Fibroblast of the conjunctiva (primary cell): ENCODE data around the gene HOXB1.
A peak's percentile ranks its signal among the peaks of the same experiment; 100 is the strongest.
"Not testable (repeated sequence)": the region's sequence is repeated elsewhere in the genome, so short reads cannot be mapped to it uniquely, and the experiment has no call there.

Source experiments
- DNase-seq: peaks from one replicate; pipeline ENCODE4 v3.0.0-alpha.2; 2010; ENCODE audit warnings: low read depth

HOXB1 gene

DNA sequence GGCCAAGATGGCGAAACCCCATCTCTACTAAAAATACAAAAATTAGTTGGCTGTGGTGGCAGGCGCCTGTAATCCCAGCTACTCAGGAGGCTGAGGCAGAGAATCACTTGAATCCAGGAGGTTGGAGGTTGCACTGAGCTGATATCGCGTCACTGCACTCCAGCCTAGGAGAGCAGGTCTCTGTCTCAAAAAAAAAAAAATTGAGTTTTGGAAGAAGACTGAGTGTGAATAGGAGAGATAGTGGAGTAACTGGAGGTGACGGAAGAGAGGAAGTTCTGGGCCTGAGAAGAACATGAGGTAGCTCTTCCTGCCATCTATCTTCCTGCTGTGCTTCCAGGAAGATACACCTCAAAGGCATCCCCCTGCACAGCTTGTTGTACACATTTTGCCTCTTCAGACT is 11.4 kb downstream of the HOXB1 start:
- DNase-seq: no peak

DNA sequence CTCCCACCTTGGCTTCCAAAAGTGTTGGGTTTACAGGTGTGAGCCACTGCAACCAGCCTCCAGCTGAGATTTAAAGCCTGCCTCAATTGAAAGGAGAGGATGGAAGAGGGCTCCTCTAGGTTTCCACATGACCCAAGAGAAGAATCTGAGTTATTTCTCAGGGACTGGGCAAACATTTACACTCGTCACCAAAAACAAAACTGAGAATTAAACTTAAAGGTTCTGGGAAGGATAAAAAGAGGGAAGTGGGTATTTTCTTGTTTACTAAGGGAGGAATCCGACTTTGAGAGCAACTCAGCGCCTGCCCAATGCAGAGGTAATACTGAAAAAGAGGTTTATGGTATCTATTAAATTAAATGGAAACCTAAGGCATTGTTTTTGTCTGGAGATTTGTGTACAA is 13.3 kb downstream of the HOXB1 start:
- no peak for DNase-seq

DNA sequence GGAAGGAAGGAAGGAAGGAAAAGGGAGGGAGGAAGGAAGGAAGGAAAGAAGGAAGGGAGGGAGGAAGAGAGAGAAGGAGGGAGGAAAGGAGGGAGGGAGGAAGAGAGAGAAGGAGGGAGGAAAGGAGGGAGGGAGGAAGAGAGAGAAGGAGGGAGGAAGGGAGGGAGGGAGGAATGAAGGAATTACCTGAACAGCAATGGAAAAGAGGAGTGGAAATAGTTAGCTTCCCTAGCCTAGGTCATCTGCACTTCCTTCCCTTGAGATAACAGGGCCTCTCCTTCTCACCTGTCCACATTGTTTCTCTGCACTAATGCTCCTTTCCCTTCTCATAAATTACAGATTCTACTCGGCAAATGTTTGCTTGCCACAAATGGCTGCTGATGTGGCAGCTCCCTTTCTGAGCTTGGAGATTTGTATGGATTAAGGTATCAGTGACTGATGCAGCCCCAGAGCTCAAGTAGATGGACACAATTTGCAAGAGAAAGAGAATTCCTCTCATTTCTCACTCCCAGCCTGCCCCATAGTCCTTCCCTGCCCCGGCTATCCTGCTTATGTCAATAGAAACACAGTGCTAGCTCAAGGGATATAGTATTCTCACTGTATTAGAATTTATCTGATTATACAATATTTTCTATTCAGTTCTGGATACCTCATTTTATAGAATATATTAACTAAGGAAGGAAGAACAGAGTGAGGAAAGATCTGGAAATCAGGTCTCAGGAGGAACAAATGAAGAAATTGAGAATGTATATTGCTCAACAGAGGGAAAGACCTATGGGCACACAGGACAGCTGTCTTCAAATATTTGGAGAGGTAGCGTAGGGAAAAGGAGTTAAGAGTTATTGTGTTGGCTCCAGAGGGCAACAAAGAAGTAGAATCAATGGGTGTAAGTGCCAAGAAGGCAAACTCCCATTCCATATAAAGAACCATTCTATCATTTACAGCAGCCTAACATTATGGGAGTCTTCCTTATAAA is 14.6 kb downstream of the HOXB1 start:
- no peak for DNase-seq

DNA sequence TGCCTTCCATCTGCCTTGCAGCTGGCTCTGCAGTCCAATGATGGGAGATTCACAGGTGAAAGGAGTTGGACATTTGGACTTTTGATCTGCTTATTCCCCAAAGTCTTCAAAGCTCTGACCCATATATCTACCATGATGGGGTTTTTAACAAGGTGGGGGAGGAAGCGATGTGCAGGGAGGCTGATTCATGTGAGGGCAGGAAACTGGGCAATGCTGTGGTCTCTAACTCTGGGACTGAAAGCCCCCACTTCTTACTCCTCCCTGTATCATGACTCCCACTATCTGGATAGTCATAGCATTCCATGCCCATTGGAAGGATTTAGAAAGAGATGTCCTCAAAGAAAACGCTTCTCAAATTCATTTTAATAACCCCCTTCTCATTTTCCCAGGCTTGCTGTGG is 16.3 kb downstream of the HOXB1 start:
- DNase-seq: no peak

DNA sequence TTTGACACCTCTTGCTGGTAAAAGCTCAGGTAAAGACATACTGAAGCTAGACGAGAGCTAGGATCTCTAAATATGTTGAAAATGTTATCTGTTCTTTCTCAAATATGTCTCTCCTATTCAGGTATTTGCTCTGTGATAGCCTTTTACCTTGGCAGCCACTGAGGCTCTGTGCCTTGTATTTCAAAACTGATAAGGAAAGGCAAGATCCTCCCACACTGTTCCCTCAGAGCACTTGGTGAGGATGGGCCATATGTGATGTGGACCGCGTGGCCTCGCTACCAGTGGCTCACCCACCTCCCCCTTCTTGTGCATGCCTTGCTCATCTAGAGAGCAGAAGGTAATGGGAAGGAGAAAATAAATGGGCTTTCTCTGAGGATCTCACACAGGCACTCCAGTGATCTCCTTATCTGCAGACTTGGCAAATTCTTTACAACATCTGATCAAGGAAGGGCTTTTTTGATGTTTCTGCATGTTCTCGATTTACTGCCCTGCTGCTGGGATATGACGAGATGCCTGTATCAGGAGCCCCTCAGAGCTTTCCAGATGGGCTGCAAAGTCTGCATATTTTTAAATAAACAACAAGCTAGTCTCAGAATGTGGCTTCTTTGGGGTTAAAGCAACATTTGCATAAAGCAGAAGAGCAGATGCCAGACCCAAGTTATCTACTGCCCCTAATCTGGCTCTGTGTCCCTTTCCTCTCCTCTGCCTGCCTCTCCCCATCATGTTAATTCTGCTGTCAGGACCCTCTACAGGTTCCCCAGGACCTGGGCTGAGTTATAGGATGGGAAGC is 16.9 kb downstream of the HOXB1 start:
- DNase-seq: no peak

DNA sequence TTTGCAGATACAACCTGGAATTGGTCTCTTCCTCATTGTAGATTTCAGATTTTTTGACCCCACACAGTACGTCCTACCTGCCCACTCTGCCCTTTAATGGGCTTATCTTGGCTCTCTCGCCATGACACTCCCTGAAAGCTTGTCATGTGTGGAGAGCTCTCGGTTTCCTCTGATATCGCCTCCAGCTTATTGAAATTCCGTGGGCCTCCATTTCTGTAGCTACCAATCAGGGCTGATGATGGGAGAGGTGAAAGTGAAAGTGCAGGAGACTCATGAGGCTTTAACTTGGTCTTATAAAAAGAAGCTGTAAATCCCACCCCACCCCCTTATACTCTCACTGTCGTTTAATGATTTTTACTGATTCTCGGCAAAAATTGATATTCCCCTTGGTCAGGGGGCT is 17.7 kb downstream of the HOXB1 start:
- no peak for DNase-seq

DNA sequence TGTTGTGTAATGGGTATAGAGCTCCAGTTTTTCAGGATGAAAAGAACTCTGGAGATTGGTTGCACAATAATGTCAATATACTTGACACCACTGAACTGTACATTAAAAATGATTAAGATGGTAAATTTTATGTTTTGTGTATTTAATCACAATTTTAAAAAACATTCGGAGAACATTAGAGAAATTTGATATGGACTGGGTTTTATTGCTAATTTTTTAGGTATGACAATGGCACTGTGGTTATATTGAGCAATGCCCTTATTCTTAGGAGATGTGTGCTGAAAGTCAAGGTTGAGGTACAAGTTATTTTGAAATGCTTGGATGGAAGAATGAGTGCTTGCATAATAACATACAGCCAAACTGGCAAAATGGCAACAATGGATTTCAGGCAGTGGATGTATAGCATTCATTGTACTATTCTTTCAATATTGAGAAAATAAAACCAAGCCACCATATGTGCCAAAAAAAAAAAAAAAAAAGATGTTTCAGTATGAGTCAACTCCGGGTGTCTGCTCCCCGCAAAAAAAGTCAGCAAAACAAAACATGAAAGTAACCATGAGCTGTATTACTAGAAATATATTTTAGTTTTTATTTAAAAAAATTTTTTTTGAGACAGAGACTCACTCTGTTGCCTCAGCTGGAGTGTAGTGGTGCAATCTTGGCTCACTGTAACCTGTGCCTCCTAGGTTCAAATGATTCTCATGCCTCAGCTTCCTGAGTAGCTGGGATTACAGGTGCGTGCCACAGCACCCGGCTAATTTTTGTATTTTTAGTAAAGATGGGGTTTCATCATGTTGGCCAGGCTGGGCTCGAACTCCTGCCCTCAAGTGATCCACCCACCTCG is 19.8 kb downstream of the HOXB1 start:
- peak; percentile 35 for DNase-seq

DNA sequence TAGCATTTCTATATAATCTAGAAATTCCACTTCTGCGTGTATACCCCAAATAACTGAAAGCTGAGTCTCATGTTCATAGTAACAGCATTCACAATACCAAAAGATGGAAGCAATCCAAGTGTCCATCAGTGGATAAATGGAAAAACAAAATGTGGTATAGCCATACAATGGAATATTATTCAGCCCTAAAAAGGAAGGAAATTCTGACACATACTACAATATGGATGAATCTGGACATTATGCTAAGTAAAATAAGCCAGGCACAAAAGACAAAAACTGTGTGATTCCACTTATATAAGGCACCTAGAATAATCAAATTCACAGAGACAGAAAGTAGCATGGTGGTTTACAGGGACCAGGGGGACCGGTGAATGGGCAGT is 20.4 kb downstream of the HOXB1 start:
- no peak for DNase-seq

DNA sequence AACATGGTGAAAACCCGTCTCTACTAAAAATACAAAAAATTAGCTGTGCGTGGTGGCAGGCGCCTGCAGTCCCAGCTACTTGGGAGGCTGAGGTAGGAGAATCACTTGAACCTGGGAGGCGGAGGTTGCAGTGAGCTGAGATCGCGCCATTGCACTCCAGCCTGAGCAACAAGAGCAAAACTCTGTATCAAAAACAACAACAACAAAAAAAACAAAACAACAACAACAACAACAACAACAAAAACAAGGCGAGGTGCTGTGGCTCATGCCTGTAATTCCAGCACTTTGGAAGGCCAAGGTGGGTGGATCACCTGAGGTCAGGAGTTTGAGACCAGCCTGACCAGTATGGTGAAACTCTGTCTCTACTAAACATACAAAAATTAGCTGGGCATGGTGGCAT is 21.1 kb downstream of the HOXB1 start:
- DNase-seq: not testable (repeated sequence)

DNA sequence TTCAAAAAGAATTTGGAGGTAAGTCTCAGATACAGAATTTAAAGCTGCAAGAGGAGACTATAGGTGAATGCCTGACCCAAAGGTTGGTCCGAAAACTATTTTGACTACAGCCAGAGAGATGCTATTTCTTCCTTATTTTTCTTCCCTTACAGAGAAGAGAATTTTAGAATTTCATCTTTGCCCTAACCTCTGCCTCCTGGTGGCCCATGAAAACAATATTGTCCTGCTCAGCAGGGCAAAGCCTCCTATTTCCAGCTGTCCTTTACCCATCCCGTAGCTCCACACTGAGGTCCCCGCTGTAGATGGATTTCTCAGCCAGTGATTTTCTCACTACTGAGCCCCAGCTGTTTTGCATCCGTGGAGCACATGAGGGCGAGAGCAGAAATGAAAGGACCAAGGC is 24.6 kb downstream of the HOXB1 start:
- no peak for DNase-seq

DNA sequence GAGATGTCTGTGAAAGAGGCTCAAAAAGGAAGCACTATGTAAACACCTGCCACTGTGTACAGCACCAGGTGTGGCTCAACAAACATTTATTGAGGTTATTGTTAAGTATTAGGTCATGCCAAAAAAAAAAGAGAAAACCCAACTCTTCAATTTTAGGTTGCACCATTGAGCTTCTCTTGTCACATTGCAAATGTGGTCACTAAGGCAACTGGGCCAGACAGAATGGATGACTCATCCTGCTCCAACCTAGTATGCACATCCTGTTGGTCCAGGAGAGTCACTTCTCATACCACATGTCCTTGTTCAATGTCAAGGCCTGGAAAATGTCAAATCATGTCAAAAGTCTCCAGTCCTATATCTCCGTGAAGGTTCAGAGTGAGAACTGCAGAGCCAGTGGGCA is 25.0 kb downstream of the HOXB1 start:
- DNase-seq: no peak

DNA sequence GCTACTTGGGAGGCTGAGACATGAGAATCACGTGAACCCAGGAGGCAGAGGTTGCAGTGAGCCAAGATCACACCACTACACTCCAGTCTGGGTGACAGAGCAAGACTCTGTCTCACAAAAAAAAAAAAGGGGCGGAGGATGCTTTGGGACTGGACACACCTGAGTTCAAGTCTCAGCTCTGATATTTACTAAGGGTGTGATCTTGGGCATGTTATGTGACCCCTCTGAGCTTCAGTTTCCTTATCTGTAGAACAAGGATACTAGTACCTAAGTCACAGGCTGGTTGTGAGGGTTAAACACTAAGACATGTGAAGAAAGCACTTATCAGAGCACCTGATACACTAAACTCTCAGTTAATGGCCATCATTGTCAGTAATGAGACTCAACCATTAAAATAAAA is 25.9 kb downstream of the HOXB1 start:
- DNase-seq: no peak

DNA sequence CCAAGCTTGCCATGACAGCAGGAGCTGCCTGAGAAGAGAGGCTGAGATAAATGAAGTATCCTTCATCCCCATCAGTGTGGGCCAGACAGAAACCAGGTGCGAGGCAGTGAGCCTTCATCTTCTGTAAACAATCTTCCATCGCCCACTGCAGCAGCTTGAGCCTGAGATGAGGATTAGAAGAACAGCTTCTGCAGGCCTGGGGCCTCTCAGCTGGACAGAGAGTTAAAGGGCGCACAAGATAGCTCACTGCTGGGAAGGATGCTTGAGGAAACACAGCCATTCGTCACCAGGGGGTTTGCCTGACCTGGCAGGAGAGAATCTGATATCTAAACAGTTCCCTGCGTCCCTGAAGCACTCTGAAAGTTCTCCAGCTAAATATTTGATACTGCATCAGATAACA is 27.1 kb downstream of the HOXB1 start:
- DNase-seq: no peak

DNA sequence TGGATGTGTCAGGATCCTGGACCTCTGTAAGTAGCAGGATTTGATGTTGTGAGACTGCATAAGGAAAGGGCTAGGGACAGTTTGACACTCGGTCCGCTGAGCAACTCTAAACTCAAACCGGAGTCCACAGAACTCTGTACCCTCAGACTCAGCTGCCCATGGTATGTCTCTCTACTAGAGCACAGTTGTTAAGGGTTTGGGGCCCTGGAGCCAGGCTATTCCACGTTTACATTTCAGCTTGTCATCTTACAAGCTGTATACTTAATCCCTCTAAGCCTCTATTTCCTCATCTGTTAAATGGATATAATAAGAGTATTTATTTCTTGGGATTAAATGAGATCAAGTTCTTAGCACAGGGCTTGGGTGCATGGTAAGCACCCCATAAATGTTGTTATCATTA is 27.9 kb downstream of the HOXB1 start:
- no peak for DNase-seq

DNA sequence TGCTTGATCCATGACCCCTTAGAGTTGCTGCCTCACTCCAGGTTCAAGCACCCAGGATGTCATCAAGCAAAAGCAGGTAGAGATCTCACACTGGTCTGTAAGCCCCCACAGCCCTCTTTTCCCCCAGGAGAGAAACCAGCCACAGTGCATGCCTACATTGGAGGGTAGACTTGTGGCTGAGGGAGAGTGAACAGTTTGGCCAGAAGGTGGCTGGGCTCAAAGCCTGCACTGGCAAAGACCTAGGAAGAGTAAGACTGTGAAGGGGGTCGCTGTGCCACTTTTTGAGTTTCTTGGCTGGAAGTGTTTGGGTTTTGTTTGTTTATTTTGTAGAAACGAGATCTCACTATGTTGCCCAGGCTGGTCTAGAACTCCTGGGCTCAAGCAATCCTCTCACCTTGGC is 28.5 kb downstream of the HOXB1 start:
- no peak for DNase-seq

DNA sequence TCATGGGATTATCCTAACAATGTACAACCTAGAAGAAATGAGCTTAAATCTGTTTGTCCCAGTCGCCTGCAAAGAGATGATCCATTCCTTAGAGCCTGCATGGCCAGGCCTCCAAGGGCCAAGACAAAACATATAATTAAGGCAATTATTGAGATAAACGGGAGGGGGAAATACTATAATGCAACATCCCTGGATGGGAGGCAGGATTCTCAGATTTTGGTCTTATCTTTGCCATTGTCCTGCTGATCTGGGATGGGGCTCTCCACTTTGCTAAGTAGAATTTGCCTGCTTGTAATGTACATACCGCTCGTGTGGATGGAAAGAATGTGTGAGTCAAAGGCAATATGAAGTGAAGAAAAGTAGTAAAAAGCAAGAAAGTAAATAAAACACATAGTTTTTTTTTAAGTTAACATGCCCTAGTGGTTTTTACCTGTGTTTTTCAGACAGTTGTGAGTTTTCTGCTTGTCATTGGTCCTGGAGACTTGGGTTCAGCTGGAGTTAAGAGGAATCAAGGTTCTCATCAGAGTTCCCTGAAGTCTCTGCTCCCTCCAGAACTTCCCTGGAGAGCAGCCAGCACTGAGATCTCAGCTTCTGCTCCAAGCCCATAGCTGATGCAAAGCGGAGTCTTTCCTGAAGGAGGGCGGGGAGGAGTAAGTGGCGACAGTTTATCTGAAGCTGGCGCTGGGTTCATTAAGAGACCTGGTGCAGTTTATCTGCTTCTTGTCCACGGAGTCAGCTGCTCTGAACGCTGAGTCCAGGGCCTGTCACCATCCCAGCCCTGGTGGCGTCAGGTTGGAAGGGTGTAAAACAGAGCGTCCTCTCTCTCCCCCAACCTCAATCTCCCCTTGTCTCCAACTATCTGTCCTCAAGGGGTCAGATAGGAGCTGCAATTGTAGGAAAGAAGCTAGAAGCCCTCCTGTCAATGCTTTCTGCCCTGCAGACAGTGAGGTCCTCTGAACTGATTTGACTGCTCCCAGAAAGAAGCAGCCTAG is 30.1 kb downstream of the HOXB1 start:
- no peak for DNase-seq

DNA sequence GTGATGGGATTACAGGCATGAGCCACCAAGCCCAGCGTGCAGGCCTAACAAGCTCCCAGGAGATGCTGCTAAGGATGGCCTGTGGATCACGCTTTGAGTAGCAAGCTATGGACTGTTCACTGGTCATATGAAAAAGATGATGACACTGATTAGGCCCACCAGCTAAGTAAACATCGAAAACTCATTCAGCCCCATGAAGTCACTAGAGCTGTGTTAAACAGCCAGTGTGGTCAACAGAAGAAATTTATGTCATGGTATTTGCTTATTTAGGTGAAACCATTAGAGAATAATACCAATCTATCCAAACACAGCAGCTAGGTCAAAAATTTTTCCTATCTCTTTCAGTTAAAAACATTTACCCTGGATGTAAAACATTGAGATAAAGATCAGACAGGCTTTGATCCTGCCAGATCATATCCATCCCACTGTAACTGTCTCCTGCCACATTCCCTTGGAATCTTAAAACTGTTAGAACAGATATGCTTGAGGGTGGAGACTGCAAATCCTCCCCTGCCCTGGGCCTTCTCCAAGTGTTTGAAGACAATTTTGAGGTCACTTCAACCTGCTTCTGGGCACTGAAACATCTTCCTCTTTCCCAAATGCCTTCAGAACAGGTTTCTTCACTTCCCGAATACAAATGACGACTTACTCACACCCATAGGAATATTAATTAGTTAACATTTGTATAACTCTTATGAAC is 30.9 kb downstream of the HOXB1 start:
- no peak for DNase-seq

DNA sequence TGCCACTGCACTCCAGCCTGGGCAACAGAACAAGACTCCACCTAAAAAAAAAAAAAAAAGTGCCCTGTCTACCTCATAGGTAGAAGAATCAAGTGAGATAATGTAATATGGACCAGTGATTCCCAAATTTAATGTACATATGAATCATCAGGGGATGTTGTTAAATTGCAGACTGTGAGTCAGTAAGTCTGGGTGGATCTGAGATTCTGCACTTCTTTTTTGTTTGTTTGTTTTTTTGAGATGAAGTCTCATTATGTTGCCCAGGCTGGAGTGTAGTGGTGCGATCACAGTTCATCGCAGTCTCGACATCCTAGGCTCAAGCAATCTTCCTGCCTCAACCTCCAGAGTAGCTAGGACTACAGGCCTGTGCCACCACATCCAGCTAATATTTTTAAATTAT is 31.6 kb downstream of the HOXB1 start:
- no peak for DNase-seq

DNA sequence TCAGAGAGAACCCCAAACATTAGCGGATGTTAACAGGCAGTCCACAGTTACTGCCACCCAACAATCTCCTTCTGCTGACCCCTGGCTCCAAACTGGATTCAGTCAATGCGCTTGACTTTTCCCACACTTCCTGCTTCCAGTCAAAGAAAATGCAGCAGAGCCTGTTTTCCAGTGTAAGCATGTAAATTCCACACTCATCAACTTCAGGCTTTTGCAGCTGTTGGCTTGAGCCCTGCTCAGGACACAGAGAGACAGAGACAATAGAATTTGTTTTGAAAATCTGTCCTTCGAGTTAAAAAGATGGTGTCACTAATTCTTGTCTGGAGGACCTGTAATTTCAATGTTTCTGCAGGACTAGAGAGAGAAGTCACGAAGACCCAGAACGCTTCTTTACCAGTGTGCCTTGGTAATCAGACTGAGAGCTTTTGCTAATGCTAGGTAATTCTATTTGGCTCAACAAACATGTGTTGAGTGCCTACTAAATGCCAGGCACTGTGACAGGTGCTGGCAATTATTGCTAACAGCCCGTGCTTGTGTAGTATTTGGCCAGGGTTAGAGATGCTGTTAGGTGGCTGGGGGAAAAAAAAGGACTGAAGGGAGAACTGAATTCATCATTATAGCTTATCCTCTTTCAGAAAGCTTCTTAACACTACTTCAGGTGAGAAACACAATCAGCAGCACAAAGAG is 32.5 kb downstream of the HOXB1 start:
- DNase-seq: no peak

DNA sequence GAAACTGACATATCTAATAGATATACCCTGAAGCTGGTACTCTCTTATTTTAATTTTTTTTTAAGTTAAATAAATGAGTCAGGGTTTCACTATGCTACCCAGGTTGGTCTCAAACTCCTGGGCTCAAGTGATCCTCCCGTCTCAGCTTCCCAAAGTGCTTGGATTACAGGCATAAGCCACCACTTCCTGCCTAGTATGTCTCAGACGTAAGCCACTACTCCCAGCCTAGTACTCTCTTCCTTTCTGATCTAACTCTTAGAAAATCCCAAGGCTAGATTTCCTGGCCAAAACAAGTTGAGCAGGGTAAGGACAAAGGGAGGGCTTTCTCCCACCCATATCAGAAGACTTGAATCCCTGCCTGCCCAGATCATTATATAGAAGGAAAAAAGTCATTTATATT is 33.7 kb downstream of the HOXB1 start:
- DNase-seq: no peak
